Caco-2 (cell line): ENCODE results near the gene RBM42. TPM values are rescaled to one million over a fixed set of nuclear protein-coding genes. Genes with fewer than 3 reads are reported as not detected.

Experiments used
- BruUV-seq: library from RNA; stranded (reverse); fragments of 400-500 nt; replicated peaks from 2 replicates; lab custom pipeline; 2021; lab: Mats Ljungman, UMichigan
- CTCF ChIA-PET: fragments of 300-600 bp; sonication (Branson Sonifier 250); formaldehyde crosslinking; loops from one replicate; lab custom pipeline; 2022; ENCODE audit warnings: antibody characterized with exemption; lab: Charles Lee
- POLR2A ChIA-PET: fragments of 300-600 bp; sonication (Branson Sonifier 250); formaldehyde crosslinking; loops from one replicate; lab custom pipeline; 2022; ENCODE audit warnings: antibody characterized with exemption; lab: Charles Lee
- DNase-seq, 2 experiments: peaks; one replicate each; pipeline versions ENCODE4 v3.0.0 to v3.0.0-alpha.2; 2020 to 2022
- H3K27me3 ChIP-seq: replicated peaks from 2 replicates; pipeline ENCODE4 v1.6.0; 2011; ENCODE audit warnings: low read length; ENCODE audit not compliant: control insufficient read depth, insufficient read depth
- H3K36me3 ChIP-seq: 2 replicates; pipeline ENCODE4 v1.5.1; 2011; ENCODE audit warnings: low read length; ENCODE audit not compliant: control insufficient read depth, insufficient read depth
- H3K4me1 ChIP-seq: fragments of 250-450 bp; sonication (Bioruptor Pico); 2 replicates; pipeline ENCODE4 v1.5.1; 2020; ENCODE audit warnings: mild to moderate bottlenecking
- H3K4me3 ChIP-seq: 2 replicates; pipeline ENCODE4 v1.5.1; 2011; ENCODE audit warnings: low read depth, mild to moderate bottlenecking, control low read depth, low read length
- H3K9me3 ChIP-seq: fragments of 250-450 bp; sonication (Bioruptor Pico); 2 replicates; pipeline ENCODE4 v1.5.1; 2020; ENCODE audit warnings: mild to moderate bottlenecking, moderate library complexity
- H3K27ac Mint-ChIP-seq: one replicate; pipeline ENCODE4 v1.8.0; 2022; ENCODE audit warnings: mixed read lengths; ENCODE audit not compliant: unreplicated experiment
- H3K27me3 Mint-ChIP-seq: one replicate; pipeline ENCODE4 v1.8.0; 2022; ENCODE audit warnings: mixed read lengths; ENCODE audit not compliant: insufficient read depth, unreplicated experiment
- H3K36me3 Mint-ChIP-seq: one replicate; pipeline ENCODE4 v1.8.0; 2022; ENCODE audit warnings: mild to moderate bottlenecking, mixed read lengths; ENCODE audit not compliant: insufficient read depth, unreplicated experiment
- H3K4me1 Mint-ChIP-seq: one replicate; pipeline ENCODE4 v1.8.0; 2022; ENCODE audit warnings: low read depth, mixed read lengths; ENCODE audit not compliant: unreplicated experiment
- H3K4me3 Mint-ChIP-seq: one replicate; pipeline ENCODE4 v1.8.0; 2022; ENCODE audit warnings: mild to moderate bottlenecking, moderate library complexity, mixed read lengths; ENCODE audit not compliant: unreplicated experiment
- H3K9me3 Mint-ChIP-seq: one replicate; pipeline ENCODE4 v1.8.0; 2022; ENCODE audit warnings: mixed read lengths; ENCODE audit not compliant: unreplicated experiment
- intact Hi-C: fragments of 100-400 bp; cut with micrococcal nuclease; formaldehyde crosslinking; loops from one replicate; pipeline ENCODE4 v1.10.0; 2022; ENCODE audit not compliant: unreplicated experiment
- total RNA-seq: library from RNA; stranded (reverse); gene quantifications from 2 replicates; pipeline ENCODE4 v1.2.3, GENCODE V29; 2022
- TF ChIP-seq, protein P1 (sequence below), 2 experiments: fragments of 200-600 bp in 1 of 2; IDR thresholded peaks; 1 replicate in 1 of 2; 2 replicates in 1 of 2; pipeline versions ENCODE4 v1.5.1 to v1.8.0; 2011 to 2022; ENCODE audit warnings: antibody characterized with exemption in 1 of 2, control low read depth in 1 of 2, inconsistent platforms in 1 of 2, low read depth in 1 of 2, low read length in 1 of 2, mild to moderate bottlenecking in 1 of 2, moderate library complexity in 1 of 2; ENCODE audit not compliant: insufficient read depth in 1 of 2, severe bottlenecking in 1 of 2, unreplicated experiment in 1 of 2

RBM42 gene
- total RNA-seq, 1 experiment from 2014 or later = 165 TPM

DNA sequence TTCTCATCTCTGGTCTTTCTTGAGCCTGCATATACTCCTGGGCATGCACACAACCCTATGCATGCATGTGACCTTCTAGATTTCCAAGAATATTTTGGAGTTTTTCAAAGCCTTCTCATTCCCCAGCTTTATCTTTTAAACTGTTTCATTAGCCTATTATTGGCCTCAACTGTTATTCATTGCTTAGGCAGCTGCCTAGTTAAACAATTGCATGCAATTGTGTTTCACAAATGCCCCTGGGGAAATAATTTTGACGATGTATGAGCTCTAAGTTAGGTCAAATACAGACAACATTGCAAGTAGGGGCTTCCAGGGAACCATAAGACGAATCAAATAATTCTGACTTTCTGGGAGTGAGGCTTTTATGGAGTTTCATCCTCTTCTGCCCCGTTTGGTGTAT, 35.1 kb downstream of the RBM42 start:
- no peak for DNase-seq
- Mint-ChIP-seq H3K36me3 (peaks cover 30% of the 10 kb centered on the region), H3K27ac (no peak overlapping the region), H3K9me3 (no peaks in the 10 kb centered on the region), H3K4me1 (no peaks in the 10 kb centered on the region), H3K27me3 (no peaks in the 10 kb centered on the region), H3K4me3 (no peak overlapping the region)
- Histone ChIP-seq H3K36me3 (no peaks in the 10 kb centered on the region), H3K27me3 (no peaks in the 10 kb centered on the region), H3K4me1 (no peaks in the 10 kb centered on the region), H3K9me3 (no peaks in the 10 kb centered on the region), H3K4me3 (no peak overlapping the region)
- CTCF ChIA-PET = interaction anchor here (0.6 kb wide), 1 partner anchor 267 kb away, joined by 3 read pairs; no protein-coding TSS in a partner anchor
- BruUV-seq = no TSS peak
- POLR2A ChIA-PET = interaction anchor here (0.6 kb wide), 1 partner anchor 16 kb away, joined by 3 read pairs; the partner anchor contains the start of gene COX6B1
- TF ChIP-seq, protein P1, sequence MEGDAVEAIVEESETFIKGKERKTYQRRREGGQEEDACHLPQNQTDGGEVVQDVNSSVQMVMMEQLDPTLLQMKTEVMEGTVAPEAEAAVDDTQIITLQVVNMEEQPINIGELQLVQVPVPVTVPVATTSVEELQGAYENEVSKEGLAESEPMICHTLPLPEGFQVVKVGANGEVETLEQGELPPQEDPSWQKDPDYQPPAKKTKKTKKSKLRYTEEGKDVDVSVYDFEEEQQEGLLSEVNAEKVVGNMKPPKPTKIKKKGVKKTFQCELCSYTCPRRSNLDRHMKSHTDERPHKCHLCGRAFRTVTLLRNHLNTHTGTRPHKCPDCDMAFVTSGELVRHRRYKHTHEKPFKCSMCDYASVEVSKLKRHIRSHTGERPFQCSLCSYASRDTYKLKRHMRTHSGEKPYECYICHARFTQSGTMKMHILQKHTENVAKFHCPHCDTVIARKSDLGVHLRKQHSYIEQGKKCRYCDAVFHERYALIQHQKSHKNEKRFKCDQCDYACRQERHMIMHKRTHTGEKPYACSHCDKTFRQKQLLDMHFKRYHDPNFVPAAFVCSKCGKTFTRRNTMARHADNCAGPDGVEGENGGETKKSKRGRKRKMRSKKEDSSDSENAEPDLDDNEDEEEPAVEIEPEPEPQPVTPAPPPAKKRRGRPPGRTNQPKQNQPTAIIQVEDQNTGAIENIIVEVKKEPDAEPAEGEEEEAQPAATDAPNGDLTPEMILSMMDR (IDR thresholded peaks at IDR 0.05; ENCODE audit: insufficient read depth in 1 of 2, low read depth in 1 of 2, low read length in 1 of 2, severe bottlenecking in 1 of 2, unreplicated experiment in 1 of 2) = no peak
- intact Hi-C loops = no loop called here

- TF ChIP-seq, protein P1 (IDR thresholded peaks at IDR 0.05; ENCODE audit: insufficient read depth in 1 of 2, low read depth in 1 of 2, low read length in 1 of 2, severe bottlenecking in 1 of 2, unreplicated experiment in 1 of 2) = no peak
- Mint-ChIP-seq H3K4me3 (no peak overlapping the region), H3K4me1 (peaks cover 6% of the 10 kb centered on the region), H3K9me3 (no peaks in the 10 kb centered on the region), H3K27me3 (peaks cover 5% of the 10 kb centered on the region), H3K36me3 (peaks cover 29% of the 10 kb centered on the region), H3K27ac (no peak overlapping the region)
- DNase-seq = no peak
- no peaks in the 10 kb centered on the region for H3K27me3 ChIP-seq
- CTCF ChIA-PET = no interaction called here
- no peaks in the 10 kb centered on the region for H3K36me3 ChIP-seq
- no peak overlapping the region for H3K4me3 ChIP-seq
- no TSS peak for BruUV-seq
- intact Hi-C loops = no loop called here
- peaks cover 3% of the 10 kb centered on the region; the same call in 1 of the 2 replicates for H3K4me1 ChIP-seq
- H3K9me3 ChIP-seq = no peaks in the 10 kb centered on the region
- POLR2A ChIA-PET = no interaction called here
These were observed 36.3 kb downstream of the RBM42 start for GRCh38 chr19:35665157-35665556.

- no peak for DNase-seq
- intact Hi-C loops = no loop called here
- Histone ChIP-seq H3K9me3 (no peaks in the 10 kb centered on the region), H3K4me3 (no peak overlapping the region), H3K27me3 (no peaks in the 10 kb centered on the region), H3K36me3 (no peaks in the 10 kb centered on the region), H3K4me1 (peaks cover 3% of the 10 kb centered on the region; the same call in 1 of the 2 replicates)
- peaks cover 5% of the 10 kb centered on the region for H3K27me3 Mint-ChIP-seq
- ChIA-PET CTCF (interaction anchor here (0.7 kb wide), 1 partner anchor 23 kb away, joined by 3 read pairs; no protein-coding TSS in a partner anchor), POLR2A (no interaction called here)
- TF ChIP-seq, protein P1 (IDR thresholded peaks at IDR 0.05; ENCODE audit: insufficient read depth in 1 of 2, low read depth in 1 of 2, low read length in 1 of 2, severe bottlenecking in 1 of 2, unreplicated experiment in 1 of 2) = no peak
- H3K36me3 Mint-ChIP-seq = peaks cover 26% of the 10 kb centered on the region
- H3K4me3 Mint-ChIP-seq = no peak overlapping the region
- H3K27ac Mint-ChIP-seq = no peak overlapping the region
- no peaks in the 10 kb centered on the region for H3K9me3 Mint-ChIP-seq
- peaks cover 6% of the 10 kb centered on the region for H3K4me1 Mint-ChIP-seq
- BruUV-seq = no TSS peak
These were observed 36.8 kb downstream of the RBM42 start for GRCh38 chr19:35665604-35666003.
